NCI-H1694 (cell line): ENCODE results near the gene WDR19.
"Not testable (repeated sequence)": the region's sequence is repeated elsewhere in the genome, so short reads cannot be mapped to it uniquely, and the experiment has no call there.

Source experiments
- DNase-seq: peaks from one replicate; lab custom pipeline; 2025; lab: John Stamatoyannopoulos, UW

Gene WDR19

DNA sequence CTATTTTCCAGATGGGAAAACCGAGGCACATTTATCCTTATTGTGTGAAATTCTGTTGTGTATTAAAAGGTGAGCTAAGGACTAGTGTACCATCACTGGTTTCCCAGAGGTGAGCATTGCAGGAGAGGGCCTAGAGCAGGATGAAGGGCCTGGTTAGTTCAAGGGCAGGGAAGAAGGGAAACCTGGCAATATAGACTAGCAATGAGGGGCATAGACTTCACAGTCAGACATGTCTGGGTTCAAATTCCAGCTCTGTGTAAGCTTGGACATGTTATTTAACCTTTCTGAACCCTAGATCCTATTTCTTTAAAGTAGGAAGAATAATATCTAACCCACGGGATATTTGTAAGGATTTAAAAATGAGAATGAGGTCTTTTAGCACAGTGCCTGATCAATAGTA lies 50.8 kb downstream of the WDR19 start:
- no peak for DNase-seq

DNA sequence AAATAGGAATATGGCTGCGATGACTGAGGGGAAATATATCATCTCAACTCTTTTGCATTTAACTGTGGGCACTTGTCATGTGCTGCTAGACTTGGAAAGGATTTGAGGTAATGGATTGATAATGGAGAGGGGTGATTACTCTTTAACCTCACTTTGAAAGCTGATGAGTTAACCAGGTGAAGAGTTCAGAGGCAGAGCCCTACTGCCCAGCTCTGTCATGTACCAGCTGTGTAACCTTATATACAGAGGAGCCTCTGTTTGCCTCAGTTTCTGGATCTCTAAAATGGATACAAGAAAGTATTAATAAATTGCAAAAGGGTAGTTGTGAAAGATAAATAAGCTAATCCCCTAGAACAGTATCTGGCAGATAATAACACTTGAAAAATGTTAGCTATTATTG lies 51.5 kb downstream of the WDR19 start:
- DNase-seq = no peak

DNA sequence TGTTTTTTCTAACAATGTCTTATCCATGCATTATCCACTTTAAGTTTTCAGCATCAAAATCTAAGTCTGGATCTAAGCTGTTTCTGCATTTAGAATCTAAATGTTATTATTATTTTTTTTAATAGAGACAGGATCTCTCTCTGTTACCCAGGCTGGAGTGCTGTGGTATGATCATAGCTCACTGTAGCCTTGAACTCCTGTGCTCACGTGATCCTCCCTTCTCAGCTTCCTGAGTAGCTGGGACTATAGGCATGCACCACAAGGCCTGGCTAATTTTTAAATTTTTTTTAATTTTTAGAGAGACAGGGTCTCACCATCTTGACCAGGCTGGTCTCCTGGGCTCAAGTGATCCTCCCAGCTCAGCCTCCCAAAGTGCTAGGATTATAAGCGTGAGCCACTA lies 52.7 kb downstream of the WDR19 start:
- DNase-seq = no peak

DNA sequence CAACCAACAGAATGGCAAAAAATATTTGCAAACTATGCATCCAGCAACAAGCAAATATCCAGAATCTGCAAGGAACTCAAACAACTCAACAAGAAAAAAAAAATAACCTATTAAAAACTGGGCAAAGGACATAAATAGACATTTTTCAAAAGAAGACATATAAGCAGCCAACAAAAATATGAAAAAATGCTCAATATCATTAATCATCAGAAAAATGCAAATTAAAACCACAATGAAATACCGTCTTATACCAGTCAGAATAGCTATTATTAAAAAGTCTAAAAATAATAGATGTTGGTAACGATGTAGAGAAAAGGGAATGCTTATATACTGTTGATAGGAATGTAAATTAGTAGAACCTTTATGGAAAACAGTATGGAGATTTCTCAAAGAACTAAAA lies 53.4 kb downstream of the WDR19 start:
- no peak for DNase-seq

DNA sequence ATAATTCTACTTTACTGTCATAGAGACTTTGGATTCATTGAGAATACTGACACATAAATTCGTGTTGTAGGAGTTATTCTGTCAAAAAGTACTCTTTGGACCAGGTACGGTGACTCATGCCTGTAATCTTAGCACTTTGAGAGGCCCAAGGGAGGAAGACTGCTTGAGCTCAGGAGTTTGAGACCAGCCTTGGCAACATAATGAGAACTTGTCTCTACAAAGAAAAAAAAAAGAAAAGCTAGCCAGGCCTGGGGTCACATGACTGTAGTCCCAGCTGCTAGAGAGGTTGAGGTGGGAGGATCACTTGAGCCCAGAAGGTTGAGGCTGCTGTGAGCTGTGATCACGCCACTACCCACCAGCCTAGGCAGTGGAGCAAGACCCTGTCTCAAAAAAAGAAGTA lies 54.9 kb downstream of the WDR19 start:
- no peak for DNase-seq

DNA sequence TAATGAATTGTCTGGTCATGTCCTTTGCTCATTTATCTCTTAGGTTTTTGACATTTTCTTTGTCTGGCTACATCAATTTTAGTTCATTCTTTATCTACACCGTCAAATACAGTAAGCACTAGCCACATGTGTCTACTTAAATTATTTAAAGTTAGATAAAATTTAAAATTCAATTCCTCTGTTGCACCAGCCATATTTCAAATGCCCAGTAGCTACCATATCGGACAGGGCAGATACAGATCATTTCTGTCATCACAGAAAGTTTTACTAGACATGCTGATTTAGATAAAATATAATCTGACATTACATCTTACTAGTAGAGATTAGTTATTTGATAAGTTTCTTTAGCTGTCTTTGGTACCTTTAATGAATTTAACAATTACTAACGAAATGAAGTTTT lies 61.1 kb downstream of the WDR19 start:
- no peak for DNase-seq

DNA sequence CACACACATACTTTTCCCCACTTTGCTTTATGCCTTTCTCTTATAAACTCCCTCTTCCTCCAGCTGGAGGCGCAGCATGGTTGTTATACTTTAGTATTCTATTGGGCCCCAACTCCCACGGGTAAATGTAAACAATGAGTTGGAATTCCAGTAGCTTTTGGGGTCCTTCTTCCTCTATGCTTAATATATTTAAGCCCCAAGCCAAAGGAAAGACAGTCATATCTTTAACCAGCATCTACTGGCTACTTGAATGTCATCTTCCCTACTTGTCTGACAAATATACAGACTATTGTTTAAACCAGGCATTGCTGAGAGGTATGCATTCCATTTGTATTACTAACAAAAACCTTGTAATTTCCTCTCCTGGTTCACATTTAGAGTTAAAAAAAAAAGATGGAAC lies 72.9 kb downstream of the WDR19 start:
- DNase-seq = no peak

DNA sequence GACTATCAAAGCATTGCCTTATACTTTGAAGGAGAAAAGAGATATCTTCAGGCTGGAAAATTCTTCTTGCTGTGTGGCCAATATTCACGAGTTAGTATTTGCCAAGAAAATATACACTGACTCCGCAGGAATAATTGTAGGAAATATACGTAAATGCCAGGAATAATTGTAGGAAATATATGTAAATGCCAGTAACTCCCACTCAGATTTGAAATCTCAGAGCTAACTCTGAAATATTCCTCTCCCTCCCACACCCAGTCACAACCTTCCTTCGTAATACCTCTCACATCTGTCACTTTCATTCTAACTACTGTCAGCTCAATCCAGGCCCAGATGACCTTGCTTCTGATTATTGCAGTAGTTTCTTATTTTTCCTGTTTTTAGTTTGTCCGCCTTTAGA lies 73.5 kb downstream of the WDR19 start:
- DNase-seq = no peak

DNA sequence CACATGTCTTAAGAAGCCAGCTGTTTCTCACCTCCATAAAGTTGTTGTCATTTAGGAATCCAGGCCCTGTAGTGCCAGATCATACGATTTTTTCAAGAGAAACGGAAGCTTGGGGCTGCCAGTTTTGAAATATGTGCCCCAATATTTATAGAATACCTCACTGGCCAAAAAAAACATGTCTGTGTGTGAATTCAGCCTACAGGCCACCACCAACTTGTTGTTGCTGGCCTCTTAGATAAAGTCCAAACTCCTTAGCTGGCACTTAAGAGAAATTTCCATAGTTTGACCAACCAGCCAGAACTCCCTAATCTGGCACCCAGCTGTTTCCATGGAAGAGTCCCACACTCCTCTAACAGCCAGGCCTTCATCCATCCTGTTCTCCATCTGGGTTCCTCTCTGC lies 74.1 kb downstream of the WDR19 start:
- DNase-seq = no peak

DNA sequence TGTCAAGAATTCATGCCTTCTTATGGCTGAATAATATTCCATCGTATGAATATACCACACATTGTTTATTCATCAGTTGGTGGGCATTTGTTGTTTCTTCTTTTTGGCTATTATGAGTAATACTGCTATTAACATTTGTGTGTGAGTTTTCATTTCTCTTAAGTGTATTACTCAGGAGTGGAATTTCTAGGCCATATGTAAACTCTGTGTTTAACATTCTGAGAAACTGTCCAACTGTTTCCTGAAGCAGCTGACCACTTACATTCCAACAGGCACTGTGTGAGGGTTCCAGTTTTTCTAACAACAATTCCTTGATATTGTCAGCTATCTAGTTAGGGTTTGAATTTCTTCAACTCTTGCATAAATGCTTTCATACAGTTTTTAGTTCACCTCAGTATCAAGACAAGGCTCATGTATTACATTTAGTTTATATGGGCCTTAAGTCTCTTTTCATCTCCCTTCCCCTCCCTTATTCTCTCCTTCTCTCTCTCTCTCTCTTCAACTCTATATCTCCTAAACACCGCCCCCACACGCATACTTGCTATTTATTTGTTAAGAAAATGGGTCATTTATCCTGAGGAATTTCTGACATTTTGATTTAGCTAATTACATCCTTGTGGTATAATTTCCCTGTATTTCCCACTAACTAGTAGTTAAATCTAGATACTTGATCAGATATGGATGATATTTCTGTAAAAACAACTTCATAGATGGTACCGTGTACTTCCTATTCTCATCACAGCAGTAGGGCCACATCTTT lies 77.4 kb downstream of the WDR19 start:
- no peak for DNase-seq

DNA sequence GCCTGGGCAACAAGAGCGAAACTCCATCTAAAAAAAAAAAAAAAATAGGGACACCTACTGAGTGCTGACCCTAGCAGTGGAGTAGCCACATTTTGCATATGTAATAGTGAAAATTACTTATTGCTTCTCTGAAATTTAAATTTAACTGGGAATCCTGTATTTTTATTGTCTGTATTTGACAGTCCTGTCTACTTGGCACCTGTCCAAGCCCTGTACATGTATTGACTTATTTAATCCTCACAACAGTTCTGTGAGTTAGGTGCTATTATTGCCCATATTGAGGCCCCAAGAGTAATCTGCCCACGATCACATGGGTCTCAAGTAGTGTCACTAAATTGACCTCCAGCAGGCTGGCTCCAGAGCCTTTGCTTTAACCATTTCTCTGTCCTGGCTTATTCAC lies 81.6 kb downstream of the WDR19 start:
- DNase-seq = no peak

DNA sequence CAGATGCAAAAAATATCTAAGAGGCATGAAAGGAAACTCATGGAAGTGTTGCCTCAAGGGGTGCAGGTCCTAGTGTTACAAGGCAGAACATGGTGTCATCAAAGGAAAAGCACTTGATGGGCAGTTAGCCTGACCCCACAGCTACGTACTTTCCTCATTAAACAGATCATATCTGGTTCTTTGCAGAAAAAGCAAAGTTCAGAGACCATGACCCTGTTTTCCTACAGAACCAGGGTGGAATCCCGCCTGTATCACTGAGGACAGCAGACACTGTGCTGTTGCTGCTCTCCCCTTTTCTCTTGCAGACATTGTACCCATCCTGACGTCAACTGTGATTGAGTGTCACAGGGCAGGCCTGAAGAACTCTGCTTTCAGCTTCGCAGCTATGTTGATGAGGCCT lies 92.2 kb downstream of the WDR19 start:
- DNase-seq = no peak

DNA sequence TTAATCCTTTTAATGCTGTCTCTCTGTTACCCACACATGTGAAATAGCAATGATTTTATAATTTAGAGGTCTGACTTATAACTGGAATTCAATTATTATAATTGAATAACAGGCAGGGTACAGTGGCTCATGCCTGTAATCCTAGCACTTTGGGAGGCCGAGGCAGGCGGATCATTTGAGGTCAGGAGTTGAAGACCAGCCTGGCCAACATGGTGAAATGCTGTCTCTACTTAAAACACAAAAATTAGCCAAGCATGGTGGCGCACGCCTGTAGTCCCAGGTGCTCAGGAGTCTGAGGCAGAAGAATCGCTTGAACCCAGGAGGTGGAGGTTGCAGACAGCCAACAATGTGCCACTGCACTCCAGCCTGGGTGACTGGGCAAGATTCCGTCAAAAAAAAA lies 95.3 kb downstream of the WDR19 start:
- DNase-seq = not testable (repeated sequence)

DNA sequence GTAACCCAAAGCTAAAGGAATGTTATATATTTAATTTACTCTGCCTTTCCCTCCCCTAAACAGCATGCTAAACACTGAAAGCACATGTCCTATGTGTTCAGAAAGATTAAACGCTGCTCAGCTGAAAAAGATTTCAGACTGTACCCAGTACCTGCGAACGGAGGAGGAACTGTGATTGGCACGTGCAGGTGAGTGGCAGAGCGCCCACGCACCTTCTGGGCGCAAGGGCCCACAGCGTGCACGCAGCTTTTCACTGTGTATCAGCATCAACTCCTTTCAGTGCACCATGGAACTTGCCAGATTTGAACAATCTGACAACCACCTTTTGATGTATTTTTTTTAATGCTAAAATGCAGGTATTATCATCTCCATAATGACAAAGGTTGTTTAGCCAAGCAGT lies 96.1 kb downstream of the WDR19 start:
- DNase-seq = no peak

DNA sequence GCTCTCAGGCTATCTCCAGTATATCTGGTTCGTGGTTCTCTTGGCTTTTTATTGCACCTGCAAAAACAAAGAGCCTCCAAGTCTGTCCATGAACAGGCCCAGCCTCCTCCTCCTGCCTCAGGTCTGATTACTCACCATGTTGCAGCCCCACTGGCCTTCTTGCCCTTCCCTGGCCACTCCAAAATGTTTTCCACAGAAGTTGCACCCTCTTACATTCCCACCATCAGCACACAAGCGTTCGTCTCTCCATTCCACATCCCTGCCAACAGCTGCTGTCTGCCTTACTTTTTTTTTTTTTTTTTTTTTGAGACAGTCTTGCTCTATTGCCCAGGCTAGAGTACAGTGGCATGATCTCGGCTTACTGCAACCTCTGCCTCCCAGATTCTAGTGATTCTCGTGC lies 97.1 kb downstream of the WDR19 start:
- no peak for DNase-seq

DNA sequence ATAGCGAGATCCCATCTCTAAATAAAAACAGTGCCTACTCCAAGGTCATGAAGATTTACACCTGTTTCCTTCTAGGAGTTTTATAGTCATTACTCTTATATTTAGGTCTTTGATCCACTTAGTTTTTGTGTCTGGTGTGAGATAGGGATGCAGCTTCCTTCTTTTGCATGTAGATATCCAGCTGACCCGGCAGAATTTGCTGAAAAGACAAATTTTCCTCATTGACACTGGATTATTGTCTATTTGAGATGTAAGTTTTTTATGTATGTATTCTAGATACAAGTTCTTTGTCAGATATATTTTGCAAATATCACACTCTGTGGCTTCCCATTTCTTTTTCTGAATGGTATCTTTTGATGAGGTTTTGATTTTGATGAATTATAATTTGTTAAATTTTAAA lies 98.4 kb downstream of the WDR19 start:
- no peak for DNase-seq

DNA sequence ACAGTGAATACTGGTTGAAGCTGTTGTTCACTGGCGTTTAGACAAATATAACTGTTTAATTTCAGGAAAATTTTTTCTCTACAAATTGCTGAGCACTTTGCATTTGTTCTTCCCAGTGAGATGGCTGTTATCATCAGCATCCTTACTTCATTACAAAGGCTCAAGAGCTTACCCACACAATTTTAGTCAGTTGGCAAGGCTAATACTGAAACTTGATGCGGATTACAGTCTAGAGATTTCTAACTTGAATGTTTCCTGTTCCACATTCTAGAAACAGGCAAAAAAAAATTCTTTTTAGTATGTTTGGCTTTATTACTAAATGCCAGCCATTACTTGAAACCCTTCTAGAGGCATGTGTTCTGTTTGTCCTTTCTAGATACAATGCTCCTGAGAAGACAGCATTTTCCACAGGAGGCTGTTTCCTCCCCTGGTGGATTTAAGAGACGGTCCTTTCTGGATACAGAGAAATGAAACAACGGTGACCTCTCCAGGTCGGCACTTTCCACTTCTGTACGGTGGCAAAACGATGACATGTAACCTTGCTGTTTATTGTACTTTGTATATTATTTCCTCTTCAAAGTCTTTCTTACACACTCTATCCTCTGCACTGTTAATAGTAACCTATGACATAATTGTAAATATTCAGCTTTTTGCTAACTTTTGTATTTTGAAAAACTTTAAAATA lies 102.9 kb downstream of the WDR19 start:
- no peak for DNase-seq

DNA sequence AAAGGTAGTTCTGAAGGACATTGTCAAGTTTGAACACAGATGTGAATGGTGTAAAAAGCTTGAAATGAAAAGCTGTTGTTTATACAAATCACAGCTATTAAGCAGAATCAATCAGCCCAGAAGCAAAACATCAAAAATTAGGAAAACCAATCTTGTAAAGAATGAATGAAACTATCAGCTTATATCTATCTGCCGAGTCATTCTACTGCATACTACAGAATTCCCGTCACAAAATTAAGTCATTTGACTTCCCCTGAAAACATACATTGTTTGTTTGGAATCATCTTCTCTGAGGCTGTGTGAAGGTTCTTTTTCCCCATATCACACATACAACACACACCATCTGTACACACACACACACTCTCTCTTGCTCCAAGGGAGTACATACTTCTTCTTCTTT lies 103.5 kb downstream of the WDR19 start:
- DNase-seq = no peak

DNA sequence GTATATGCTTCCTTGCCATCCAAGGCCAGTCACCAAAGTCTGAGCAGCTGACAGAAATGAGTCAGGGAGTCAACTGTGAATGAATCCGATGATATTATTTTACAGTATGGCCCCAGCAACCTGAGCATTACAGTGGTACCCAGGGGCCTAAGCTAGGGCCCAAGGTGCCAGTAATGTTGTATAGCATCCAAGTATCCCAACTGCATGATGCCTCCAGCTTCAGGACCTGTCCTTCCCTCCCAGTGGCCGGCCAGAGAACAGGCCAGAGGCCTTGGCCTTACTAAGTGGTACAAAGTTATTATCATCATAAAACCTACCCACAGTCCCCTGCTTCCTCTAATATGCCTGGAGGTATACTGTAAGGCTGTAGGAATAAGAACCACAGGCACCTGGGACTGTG lies 103.9 kb downstream of the WDR19 start:
- DNase-seq = no peak

DNA sequence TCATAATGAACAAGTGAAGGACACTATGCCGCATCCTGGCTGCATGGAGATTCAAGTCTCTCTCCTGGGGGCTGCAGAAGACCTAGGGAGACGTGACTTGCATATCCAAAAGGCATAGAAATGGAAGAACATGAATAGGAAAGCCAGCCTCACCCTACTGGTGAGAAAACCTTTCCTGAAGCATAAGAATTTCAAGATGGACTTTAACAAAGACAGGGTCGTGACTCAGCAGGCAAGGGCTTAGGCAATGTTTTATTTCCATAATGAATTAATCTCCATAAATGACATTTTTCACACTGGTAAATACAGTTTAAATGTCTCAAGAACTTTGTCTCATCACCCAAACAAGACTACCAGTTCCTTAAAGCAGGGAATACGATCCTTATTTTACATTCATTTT lies 104.9 kb downstream of the WDR19 start:
- no peak for DNase-seq

DNA sequence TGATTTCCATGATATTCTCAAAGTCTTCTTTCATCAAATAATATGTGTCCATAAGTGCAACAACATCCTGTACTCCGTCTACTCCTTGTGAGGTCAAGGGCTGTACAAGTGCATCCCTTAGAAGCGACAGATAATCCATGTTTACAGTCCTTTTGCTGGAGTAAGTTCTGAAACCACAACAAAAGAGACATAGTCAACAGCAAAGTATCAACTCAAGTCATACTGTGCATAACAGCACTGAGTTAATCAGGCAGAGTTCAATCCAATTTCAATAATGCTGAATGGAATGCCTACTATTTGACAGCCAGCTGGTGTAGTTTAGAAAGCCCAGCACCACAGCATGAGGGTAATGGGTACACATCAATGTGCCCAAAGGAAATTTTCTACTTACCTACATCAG lies 109.4 kb downstream of the WDR19 start:
- DNase-seq = no peak

DNA sequence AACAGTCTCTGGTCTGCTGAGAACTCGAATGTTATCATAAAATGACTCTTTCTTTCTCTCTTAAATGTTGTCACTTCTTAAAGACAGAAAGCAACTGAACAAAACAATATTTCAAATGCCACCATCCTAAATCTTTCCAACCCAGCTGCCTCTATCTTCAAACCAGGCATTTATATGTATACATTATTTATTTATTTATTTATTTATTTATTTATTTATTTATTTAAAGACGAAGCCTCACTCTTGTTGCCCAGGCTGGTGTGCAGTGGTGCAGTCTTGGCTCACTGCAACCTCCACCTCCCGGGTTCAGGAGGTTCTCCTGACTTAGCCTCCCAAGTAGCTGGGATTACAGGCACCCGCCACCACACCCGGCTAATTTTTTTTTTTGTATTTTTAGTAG lies 110.1 kb downstream of the WDR19 start:
- DNase-seq = not testable (repeated sequence)

DNA sequence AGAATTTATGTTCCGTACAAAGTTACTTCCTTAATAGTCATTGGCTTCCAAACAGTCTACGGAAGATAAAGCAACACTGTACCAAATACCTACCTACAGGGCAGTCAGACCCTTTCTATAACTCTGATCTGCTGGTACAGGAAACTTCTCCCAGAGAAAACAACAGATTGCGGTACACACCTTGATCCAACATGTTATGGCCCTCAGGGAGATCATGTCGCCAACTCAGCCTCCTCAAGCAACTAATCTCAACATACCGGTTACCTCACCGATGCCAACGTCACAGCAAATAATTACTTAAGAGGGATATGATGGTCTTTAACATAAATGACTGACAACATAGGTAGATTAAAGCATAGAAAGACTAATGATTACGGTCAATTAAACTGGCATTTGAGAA lies 113.5 kb downstream of the WDR19 start:
- DNase-seq = no peak

DNA sequence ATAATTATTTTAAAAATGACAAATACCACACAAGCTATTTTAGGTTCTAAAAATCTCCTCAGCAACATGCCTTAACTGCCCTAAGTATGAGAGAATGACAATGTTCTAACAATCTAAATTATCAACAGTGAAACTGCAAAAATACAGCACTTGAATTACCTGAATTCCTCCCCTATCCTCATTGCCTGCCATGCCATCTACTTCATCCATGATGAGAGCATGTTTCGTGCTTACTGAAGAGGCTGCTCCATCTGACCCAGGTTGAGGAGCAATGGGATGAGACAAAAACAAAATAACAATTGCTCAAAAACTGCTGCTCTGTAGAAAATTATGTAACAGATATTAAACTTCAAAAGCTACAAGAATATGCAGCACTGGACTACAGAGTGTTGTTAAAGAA lies 120.6 kb downstream of the WDR19 start:
- no peak for DNase-seq
